ENCODE measurements around the gene DPH1. TPM values are rescaled to one million over a fixed set of nuclear protein-coding genes. Genes with fewer than 3 reads are reported as not detected.

The DPH1 gene
- total RNA-seq, 1 experiment from 2014 or later = 53.9 TPM

- DNase-seq (ENCODE audit: low read depth) = no peak
These were observed 30.9 kb downstream of the DPH1 start for GRCh38 chr17:2060681-2061440.

- no peak for DNase-seq (ENCODE audit: low read depth)
These were observed 31.5 kb downstream of the DPH1 start for GRCh38 chr17:2061441-2061958.

DNA sequence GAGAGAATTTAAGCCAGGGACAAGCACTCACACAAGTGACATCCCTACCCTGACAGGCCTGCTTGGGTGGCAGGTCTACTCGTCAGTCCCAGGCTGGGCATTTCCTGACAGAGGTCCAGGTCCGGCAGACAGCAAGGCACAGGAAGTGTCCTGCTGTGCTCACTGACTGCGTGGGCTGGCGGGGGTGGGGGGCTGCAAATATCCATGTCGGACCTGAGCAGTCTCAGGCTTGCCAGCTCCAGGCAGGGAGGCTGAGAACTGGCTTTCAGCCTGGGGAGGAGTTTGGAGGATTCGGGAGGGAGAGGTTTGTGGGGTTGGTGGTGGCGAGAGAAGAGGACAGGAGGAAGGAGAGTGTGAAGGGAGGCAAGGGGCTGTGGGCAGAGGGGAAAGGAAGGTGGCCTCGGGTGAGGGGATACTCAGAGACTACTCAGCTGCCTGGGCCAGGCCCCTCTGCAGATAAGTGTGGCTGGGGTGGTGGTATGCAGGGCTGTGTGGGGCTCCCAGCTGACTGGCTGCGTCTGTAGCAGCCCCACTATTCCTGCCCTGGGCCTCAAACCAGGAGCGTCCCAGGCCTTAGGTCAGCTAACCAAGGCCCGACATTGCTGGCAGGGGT, 32.7 kb downstream of the DPH1 start:
- DNase-seq (ENCODE audit: low read depth) = peak; percentile 57

DNA sequence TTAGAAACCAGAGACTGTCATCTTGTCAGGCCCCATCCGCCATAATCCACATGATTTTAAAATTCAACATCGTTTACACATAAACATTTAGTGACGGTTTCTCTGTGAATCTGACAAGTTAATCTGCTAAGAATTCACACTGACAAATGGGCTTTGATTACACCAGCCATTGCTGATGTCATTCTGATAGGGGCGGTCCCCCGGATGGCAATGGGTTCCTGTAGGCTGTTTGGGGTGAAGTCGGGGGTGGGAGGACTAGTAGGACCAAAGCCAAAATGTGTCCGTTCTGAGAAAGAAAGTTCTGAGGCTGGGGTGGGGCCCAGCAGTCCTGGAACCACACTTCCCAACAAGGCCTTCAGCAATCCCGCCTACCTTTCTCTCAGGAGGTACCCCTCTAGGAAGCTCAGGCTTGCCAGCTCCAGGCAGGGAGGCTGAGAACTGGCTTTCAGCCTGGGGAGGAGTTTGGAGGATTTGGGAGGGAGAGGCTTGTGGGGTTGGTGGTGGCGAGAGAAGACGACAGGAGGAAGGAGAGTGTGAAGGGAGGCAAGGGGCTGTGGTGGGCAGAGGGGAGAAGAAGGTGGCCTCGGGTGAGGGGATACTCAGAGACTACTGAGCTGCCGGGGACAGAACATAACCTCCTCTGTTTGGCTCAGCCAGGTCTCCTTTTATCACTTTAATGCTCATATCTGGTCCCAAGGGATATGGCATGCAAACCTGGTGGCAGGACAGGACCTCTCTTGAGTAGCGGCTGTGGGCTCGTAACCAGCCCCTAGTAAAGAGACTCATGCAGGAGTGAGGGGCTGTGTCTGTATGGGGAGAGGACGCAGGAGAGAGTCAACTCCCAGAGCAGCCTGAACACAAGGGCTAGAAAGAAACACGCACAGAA, 33.6 kb downstream of the DPH1 start:
- DNase-seq (ENCODE audit: low read depth) = no peak

- no peak for DNase-seq (ENCODE audit: low read depth)
These were observed 34.2 kb downstream of the DPH1 start for GRCh38 chr17:2064147-2064489.

DNA sequence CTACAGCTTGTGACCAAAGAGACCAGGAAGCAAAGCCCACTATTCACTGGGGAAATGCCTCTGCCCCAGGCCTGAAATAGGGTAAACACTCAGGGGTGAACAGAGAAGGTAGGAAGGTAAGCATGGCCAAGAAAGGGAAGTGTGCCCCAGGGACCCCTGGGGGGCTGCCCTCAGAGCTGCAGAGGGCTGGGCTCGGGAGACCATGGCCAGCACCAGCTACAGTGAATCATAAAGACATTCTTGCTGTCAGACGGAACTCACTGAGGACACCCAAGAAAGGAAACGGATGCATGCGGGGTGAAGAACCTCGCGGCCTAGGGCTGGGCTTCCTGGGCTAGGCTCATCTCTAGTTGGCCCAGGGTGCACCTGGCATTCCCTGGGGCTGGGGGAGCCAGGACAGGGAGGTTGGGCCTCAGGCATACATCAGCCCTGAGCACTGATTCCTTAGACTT, 34.6 kb downstream of the DPH1 start:
- DNase-seq (ENCODE audit: low read depth) = no peak

DNA sequence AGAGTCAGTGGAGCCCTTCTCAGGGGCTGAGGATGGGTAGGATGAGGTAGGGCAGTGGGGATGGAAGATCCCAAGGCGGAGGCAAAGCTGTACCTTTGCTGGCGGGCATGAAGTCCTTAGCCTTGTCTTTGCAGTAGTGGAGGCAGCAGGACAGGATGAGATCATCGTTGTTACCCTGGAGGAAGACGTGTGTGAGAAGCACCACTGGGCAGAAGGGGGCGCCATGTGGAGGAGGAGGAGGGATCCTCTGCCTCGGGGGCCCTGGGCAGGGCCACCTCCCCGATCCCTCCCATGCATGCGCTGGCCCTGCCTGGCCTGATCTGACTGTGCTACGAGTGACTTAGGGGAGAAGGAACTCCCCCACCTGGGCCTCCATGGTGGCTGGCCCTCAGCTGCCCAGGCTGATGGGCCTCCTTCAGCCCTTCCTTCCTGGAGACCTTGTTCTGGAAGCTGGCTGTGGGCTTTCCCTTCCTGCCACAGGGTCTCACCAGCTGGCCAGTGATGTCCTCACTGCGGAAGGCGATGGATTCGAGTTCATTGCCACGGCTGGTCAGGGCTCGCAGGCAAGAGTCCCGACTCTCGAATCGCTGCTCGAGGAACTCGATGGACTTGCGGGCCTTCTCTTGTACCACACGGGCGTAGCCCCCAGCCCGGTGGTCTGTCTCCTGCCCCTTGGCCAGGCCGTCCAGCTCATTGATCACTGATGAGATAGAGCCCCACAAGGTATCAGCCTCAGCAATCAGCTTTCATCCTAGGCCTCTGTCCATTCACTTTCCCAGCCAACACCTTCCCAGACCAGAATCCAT, 35.2 kb downstream of the DPH1 start:
- peak; percentile 50 for DNase-seq (ENCODE audit: low read depth)

- no peak for DNase-seq (ENCODE audit: low read depth)
These were observed 36.0 kb downstream of the DPH1 start for GRCh38 chr17:2065949-2066400.

GRCh38 chr17:2067048-2067561, 37.2 kb downstream of the DPH1 start:
- DNase-seq (ENCODE audit: low read depth) = no peak

DNA sequence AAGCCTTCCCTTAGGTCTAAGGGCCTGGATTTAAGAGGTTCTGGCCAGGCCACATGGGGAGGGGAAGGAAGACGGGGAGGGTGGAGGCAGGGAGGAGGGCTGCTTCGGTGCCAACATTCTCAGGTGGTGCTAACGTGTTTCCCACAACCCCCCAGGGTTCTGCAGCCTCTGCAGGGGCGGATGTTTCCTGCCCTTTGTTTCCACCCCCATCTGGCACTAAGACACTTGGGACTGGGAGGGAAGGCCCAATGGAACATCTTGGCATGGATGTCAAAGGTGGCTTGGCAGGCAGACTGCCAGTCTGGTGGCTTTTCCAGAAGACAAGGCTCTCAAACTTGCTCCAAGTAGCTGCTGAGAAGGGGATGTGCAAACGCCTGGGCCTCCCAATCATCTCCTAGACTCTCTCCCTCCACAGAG, 37.7 kb downstream of the DPH1 start:
- DNase-seq (ENCODE audit: low read depth) = peak; percentile 74

DNA sequence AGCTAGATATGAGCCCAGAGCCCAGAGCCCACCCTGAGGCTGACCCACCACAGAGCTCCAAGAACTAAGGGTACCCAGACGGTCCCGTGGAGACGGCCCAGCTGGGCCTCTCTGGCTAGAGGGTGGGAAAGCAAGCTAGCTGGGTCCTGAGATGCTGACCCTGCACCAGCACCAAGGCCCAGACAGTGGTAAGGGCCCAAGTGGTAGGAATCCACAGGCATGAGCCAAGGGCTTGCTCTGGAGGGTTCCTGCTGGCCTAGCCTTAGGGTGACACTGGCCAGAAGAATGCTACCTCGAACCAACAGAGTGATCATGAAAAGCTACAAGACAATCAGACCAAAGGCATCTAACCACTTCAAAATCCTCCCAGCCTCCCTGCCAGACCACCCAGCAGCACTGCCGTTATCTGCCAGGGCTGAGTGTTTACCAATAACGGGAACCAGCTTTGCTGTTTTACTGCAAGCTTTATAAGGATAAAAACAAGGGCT, 38.1 kb downstream of the DPH1 start:
- peak; percentile 58 for DNase-seq (ENCODE audit: low read depth)

DNA sequence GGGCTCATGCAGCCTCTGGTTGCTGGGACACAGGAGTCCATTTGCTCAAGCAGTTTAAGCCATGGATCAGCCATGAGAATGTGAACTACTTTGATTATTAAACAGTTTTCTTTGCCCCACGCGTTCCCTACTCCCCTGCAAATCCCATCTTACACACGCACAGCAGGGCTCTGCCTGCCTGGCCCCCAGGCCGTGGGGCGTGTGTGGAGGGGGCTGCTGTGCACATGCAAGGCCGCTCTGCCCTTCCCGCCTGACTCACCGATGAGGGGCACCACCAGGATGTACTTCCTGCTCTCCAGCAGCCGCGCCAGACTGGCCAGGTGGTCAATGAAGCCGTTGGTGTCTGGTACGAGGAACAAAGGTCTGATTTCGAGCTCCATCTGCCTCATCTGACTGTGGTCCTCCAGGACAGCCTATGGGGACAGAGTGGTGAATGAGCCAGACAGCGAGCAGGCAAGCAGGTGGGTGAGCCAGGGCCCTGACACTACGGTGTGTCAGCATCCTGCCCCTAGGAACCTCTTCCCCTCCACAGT, 38.6 kb downstream of the DPH1 start:
- DNase-seq (ENCODE audit: low read depth) = peak; percentile 98

GRCh38 chr17:2070241-2071023, 40.5 kb downstream of the DPH1 start:
- DNase-seq (ENCODE audit: low read depth) = no peak

DNA sequence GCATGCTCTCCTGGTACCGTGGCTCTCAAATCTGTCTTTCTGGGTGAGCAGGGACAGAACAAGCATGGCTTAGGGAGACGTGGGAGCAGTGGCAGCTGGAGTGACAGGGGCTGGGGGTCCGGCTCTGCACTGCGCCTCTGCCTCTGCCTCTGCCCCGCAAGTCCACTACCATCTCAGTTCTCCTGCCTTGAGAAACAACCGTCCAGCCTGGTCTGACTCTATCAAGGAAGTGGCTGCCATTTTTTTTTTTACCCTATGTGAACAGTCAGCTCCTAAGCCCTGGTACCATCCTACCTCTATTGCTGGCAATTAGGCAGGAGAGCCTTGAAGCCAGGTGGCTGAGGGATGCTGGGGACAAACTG, 41.1 kb downstream of the DPH1 start:
- no peak for DNase-seq (ENCODE audit: low read depth)

DNA sequence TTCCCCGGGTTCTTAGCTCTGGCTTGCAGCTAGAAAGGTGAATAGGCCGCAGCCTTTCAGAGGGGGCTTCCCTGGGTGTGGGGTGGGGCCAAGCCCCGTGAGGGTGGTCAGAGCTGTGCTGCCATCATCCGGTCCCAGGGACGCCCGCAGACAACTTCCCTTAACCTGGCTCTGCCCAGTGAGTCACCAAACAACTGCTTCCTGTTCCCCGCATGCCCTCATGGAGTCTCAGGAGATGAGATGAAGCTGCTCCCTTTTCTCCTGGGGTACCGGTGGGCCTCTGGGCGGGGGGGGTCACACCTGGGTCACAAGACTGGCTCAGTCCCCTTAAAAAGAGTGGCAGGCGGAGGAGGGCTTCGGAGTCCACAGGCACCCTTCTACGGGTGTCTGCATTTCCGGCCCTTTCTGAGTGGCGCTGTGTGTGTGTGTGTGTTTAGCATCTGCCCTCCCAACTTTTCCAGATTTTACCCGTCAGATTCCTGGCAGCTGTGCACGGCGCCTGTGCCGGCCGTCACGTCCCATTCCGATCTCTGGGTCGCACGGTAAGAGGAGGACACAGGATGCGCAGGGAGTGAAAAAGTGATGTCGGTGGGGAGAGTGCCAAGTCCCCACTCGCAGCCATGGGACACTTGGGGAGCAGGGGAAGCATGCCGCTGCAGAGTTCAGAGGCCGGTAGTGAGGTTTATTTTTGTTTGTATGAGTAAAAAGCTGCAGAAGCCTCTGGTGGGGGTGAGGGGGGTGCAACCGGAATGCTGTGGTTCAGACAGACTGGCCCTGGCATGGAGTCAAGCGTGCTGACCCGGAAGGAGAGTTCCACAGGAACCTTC, 41.7 kb downstream of the DPH1 start:
- peak; percentile 83 for DNase-seq (ENCODE audit: low read depth)

- no peak for DNase-seq (ENCODE audit: low read depth)
These were observed 45.0 kb downstream of the DPH1 start for GRCh38 chr17:2074919-2075318.

- no peak for DNase-seq (ENCODE audit: low read depth)
These were observed 45.6 kb downstream of the DPH1 start for GRCh38 chr17:2075336-2076086.
